GM19455 (cell line): ENCODE data around the gene USP34.

Experiments
- ATAC-seq: cut with Tn5 transposase; IDR thresholded peaks from one replicate; pipeline ENCODE4 v1.9.1; 2021; ENCODE audit not compliant: unreplicated experiment

The USP34 gene

GRCh38 chr2:61255580-61256437 lies 215.1 kb downstream of the USP34 start:
- no peak for ATAC-seq

DNA sequence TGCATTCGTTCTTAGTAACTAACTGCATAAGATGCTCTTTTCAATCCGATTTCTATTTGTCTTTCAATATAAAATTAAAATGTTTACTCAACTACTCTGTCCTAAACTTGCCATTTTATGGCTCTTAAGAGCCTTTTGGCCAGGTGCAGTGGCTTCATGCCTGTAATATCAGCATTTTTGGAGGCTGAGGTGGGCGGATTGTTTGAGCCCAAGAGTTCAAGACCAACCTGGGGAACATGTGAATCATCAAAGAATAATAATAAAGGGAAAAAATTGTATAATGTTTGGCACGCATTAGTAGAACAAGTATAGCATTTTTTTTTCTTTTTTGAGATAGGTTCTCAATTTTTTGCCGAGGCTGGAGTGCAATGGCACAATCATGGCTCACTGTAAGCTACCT lies 216.4 kb downstream of the USP34 start:
- ATAC-seq, result no peak

DNA sequence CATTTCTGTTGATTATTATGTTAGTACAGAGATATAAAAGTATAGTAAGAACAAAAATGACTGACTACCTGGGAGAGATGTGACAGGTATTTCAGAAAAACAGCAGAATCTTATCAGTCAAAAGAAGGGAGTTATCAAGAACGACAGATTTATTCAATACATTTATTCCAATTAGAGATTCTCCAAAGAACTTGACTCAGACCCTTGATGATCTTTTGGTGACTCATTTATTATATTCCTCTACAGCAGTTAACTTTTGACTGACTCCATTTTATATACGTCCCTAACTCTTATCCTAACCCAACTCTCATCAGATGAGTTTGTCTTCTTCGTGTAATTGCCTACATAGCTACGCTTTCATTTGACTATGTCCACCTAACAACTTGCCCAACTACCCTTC lies 217.8 kb downstream of the USP34 start:
- no peak for ATAC-seq

GRCh38 chr2:61252031-61252430 lies 218.9 kb downstream of the USP34 start:
- no peak for ATAC-seq

GRCh38 chr2:61249521-61250071 lies 221.3 kb downstream of the USP34 start:
- ATAC-seq, result no peak

DNA sequence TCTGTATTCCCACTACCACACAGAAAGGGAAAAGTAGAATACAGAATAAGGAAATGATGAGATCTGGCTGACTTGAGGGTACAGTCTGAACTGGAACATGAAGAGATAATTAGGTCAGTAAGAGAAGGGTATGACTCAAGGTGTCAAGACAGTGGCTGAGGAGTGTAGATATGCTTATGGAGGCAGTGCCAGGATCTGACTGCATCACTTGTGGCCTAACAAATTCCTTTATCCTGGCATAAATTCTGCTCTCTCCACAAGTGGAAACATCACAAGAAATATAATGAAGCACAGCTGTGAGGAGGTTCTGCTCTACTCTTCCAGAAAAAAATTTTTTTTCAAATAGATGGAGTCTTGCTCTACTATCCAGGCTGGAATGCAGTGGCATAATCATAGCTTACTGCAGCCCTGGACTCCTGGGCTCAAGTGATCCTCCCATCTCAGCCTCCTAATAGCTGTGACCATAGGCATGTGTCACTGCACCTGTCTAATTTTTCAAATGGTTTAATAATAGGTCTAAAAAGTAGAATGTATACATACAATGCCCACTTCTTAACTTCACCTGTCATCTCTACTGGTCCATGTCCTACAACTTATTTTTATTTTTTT lies 223.6 kb downstream of the USP34 start:
- ATAC-seq, result no peak

- ATAC-seq, result no peak
Observed at GRCh38 chr2:61244694-61245093, 226.2 kb downstream of the USP34 start.

GRCh38 chr2:61241266-61241665 lies 229.6 kb downstream of the USP34 start:
- no peak for ATAC-seq

GRCh38 chr2:61238219-61239012 lies 232.5 kb downstream of the USP34 start:
- no peak for ATAC-seq

DNA sequence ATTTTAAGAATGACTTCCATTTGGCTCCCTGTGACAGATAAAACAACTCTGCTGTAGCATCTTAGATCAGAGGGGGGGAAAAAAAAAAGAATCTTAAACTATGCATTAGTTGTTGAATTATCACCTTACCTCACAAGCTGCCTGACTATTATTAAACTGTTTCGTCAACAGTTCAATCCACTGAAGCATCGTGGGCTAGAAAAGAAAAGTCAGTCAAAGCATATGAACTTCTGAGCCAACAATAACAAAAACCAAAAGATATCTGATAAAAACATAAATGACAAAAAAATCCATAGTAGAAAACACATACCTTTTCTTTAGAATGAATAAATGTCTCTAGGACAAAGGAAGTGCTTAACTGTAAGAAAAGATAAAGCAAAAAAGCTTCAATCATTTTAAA lies 235.2 kb downstream of the USP34 start:
- ATAC-seq, result no peak

- ATAC-seq, result no peak
Observed at GRCh38 chr2:61233581-61233980, 237.3 kb downstream of the USP34 start.

DNA sequence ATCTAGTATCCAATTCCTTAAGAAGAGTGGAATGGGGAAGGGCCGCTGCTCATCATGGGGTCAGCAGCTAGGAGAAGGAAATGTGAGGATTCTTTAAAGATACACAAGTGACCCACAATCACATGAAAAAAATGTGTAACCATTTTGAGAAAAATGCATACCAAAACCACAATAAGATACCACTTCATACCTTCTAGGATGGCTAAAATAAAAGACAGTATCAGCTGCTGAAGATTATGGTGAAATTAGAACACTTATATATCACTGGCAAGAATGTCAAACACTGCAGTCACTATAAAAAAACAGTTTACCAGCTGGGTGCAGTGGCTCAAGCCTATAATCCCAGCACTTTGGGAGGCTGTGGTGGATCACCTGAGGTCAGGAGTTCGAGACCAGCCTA lies 241.0 kb downstream of the USP34 start:
- no peak for ATAC-seq

- ATAC-seq, result no peak
Observed at GRCh38 chr2:61222567-61222966, 248.3 kb downstream of the USP34 start.

GRCh38 chr2:61221819-61222218 lies 249.1 kb downstream of the USP34 start:
- ATAC-seq, result no peak

DNA sequence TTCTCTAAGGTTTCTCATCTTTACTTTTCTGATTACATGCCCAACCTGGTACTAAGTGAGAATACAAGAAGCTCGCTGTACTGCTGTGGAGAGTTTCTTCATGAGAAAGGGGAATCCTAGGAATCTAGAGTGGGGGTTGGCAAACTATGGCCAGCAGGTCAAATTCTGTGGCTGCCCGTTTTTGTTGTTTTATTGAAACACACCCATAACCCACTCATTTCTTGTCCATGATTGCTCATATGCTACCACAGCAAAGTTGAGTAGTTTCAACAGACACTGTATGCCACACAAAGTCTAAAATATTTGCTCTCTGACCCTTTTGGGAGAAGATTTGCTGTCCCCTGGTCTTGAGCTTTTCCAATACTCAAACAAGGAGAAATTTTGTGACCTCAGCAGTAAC lies 250.1 kb downstream of the USP34 start:
- no peak for ATAC-seq

- ATAC-seq, result no peak
Observed at GRCh38 chr2:61218817-61219170, 252.1 kb downstream of the USP34 start.

- no peak for ATAC-seq
Observed at GRCh38 chr2:61218076-61218816, 252.6 kb downstream of the USP34 start.

GRCh38 chr2:61214171-61214570 lies 256.7 kb downstream of the USP34 start:
- ATAC-seq, result no peak

DNA sequence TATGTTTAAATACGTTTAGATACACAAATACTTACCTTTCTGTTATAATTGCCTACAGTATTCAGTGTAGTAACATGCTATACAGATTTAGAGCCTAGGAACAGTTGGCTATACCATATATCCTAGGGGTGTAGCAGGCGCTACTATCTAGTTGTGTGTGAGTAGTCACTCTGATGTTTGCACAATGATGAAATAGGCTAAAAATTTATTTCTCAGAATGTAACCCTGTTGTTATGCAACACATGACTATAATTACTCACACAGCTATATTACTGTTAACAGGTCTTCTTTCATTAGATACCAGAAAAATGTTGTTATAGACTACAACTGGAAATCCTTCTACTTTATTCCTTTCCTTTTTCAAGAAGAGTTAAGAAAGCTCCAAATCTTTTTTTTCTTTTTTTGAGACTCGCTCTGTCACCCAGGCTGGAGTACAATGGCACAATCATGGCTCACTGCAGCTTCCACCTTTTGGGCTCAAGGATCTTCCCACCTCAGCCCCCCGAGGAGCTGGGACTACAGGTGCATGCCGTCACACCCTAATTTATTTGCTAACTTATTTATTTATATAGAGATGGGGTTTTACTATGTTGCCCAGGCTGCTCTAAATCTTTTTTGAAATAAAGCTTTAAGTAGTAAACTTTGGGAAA lies 260.4 kb downstream of the USP34 start:
- no peak for ATAC-seq

GRCh38 chr2:61205132-61205531 lies 265.8 kb downstream of the USP34 start:
- no peak for ATAC-seq
